Lower lobe of right lung (tissue), 2 donors: ENCODE results near the gene VPS33B. TPM values are rescaled to one million over a fixed set of nuclear protein-coding genes. Genes with fewer than 3 reads are reported as not detected.
A peak's percentile ranks its signal among the peaks of the same experiment; 100 is the strongest.

ENCODE experiments used
- ATAC-seq, 2 donors: fragments of 200-7000 bp; cut with Tn5 transposase; one replicate each; pipeline ENCODE4 v1.9.1; 2020 to 2022; ENCODE audit warnings: mild to moderate bottlenecking in 2 of 2, moderate library complexity in 2 of 2
- DNase-seq: peaks from one replicate; pipeline ENCODE4 v3.0.0-alpha.2; 2020
- H3K27ac ChIP-seq: fragments of 200-600 bp; one replicate; pipeline ENCODE4 v1.8.0; 2022
- H3K27me3 ChIP-seq: fragments of 200-600 bp; one replicate; pipeline ENCODE4 v1.8.0; 2022; ENCODE audit warnings: low read depth
- H3K36me3 ChIP-seq: fragments of 200-600 bp; one replicate; pipeline ENCODE4 v1.8.0; 2022; ENCODE audit warnings: mild to moderate bottlenecking
- H3K4me1 ChIP-seq: fragments of 200-600 bp; one replicate; pipeline ENCODE4 v1.8.0; 2022
- H3K4me3 ChIP-seq: fragments of 200-600 bp; one replicate; pipeline ENCODE4 v1.8.0; 2022; ENCODE audit warnings: mild to moderate bottlenecking
- H3K9me3 ChIP-seq: fragments of 200-600 bp; one replicate; pipeline ENCODE4 v1.8.0; 2022
- CTCF ChIP-seq: fragments of 200-600 bp; IDR thresholded peaks from one replicate; pipeline ENCODE4 v1.8.0; 2022; ENCODE audit warnings: antibody characterized with exemption, mild to moderate bottlenecking
- intact Hi-C: fragments of 100-400 bp; cut with DNase I; formaldehyde crosslinking; loops from one replicate; pipeline ENCODE4 v1.11.0; 2022
- total RNA-seq: library from RNA; stranded (reverse); fragmentation: NEBNext Ultra II Directional; extraction: Animal tissue kit (Norgen Biotek cat#: 25700); gene quantifications from one replicate; pipeline ENCODE4 v1.2.1, GENCODE V29; 2021
- donor health status: DM: no; HTN: yes; CAD: no; lungs with severe emphysema.

The VPS33B gene
- total RNA-seq, 1 donor from 2014 or later, result 13.3 TPM

- Histone ChIP-seq H3K4me1 (peaks cover 14% of the 10 kb centered on the region), H3K36me3 (peaks cover 14% of the 10 kb centered on the region), H3K4me3 (peak overlapping the region; percentile 96), H3K27ac (peak overlapping the region; percentile 90), H3K9me3 (no peaks in the 10 kb centered on the region), H3K27me3 (no peaks in the 10 kb centered on the region)
- intact Hi-C loops, result no loop called here
- DNase-seq (peak; percentile 55), ATAC-seq (peak; percentile 52 to 59)
- no peak for TF ChIP-seq CTCF
Observed at GRCh38 chr15:90994059-90994416, 28.4 kb downstream of the VPS33B start.

DNA sequence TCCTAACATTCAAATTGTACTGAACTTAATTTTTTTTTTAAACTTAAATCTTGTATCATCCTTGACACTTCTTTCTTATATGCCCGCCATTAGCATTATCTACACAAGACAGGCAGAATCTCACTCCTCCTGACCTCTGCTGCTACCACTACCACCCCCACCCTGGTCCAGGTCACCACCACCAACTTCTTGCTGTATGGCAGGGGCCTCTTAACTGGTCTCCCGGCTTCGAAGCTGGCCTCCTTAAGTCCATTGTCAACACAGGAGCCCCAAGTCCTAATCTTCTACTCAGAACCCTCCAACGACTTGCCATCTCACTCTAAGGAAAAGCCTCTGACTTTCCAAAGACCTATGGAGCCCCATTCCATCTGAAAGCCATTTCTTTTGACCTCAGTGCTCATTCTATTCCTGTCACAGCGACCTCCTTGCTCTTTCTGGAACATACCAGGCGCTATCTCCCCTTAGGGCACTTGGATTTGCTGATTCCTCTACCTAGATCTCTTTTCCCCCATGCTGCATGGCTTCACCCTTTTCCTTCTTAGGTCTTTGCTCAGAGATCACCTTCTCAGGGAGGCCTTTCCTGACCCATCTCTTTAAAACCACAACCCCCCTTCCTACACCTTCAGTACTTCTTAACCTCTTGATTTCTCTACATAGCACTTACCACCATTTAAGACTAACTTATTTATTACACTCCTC, 30.7 kb downstream of the VPS33B start:
- intact Hi-C loops, result no loop called here
- TF ChIP-seq CTCF, result no peak
- Histone ChIP-seq H3K4me1 (peaks cover 14% of the 10 kb centered on the region), H3K27me3 (no peaks in the 10 kb centered on the region), H3K4me3 (no peak overlapping the region), H3K36me3 (no peaks in the 10 kb centered on the region), H3K9me3 (no peaks in the 10 kb centered on the region), H3K27ac (no peak overlapping the region)
- ATAC-seq, result no peak
- DNase-seq, result no peak

DNA sequence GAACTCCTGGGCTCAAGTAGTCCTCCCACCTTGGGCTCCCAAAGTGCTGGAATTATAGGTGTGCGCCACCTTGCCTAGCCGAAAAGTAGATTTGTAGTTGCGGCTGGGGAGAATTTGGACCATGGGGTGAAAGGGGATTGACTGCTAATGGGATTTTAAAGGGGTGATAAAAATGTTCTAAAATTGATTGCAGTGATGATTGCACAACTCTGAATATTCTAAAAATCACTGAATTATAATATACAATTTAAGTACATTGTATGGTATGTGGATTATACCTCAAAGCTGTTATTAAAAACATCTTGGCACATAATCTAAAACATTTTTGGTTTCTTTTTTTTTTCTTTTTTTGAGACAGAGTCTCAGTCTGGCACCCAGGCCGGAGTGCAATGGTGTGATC, 31.9 kb downstream of the VPS33B start:
- DNase-seq (no peak), ATAC-seq (no peak)
- Histone ChIP-seq H3K9me3 (no peaks in the 10 kb centered on the region), H3K27me3 (no peaks in the 10 kb centered on the region), H3K27ac (no peak overlapping the region), H3K4me1 (peaks cover 13% of the 10 kb centered on the region), H3K4me3 (no peak overlapping the region), H3K36me3 (no peaks in the 10 kb centered on the region)
- no peak for TF ChIP-seq CTCF
- intact Hi-C loops, result no loop called here

DNA sequence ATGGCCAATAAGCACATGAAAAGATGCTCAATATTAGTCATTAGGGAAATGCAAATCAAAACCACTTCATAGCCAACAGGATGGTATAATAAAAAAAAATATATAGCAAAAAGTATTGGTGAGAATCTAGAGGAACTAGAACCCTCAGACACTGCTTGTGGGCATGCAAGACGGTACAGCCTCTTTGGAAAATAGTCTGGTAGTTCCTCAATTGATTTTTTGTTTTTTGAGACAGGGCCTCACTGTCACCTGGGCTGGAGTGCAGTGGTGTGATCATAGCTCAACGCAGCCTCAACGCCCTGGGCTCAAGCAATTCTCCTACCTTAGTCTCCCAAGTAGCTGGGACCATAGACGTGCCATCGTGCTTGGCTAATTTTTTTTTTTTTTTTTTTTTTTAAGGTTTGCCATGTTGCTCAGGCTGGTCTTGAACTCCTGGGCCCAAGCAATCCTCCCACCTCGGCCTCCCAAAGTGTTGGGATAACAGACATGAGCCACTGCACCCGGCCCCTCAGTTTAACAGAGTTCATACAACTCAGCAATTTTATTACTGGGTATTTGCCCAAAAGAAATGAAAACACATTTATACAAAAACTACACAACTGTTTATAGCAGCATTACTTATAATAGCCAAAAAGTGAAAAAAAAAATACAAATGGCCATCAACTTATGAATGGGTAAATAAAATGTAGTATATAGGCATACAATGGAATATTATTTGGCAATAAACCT, 33.2 kb downstream of the VPS33B start:
- Histone ChIP-seq H3K27ac (no peak overlapping the region), H3K4me3 (no peak overlapping the region), H3K27me3 (no peaks in the 10 kb centered on the region), H3K4me1 (peaks cover 7% of the 10 kb centered on the region), H3K9me3 (no peaks in the 10 kb centered on the region), H3K36me3 (no peaks in the 10 kb centered on the region)
- TF ChIP-seq CTCF, result no peak
- intact Hi-C loops, result no loop called here
- ATAC-seq (no peak), DNase-seq (no peak)

GRCh38 chr15:90988296-90988695, 34.1 kb downstream of the VPS33B start:
- H3K4me3 ChIP-seq, result no peak overlapping the region
- intact Hi-C loops, result no loop called here
- no peaks in the 10 kb centered on the region for H3K36me3 ChIP-seq
- no peak for DNase-seq
- H3K27ac ChIP-seq, result no peak overlapping the region
- H3K9me3 ChIP-seq, result no peaks in the 10 kb centered on the region
- TF ChIP-seq CTCF, result no peak
- H3K27me3 ChIP-seq, result no peaks in the 10 kb centered on the region
- peaks cover under 1% of the 10 kb centered on the region for H3K4me1 ChIP-seq
- ATAC-seq, result no peak
